Esophagus squamous epithelium (tissue), 5 donors: Measurements from ENCODE around the gene GCSAML. TPM values are rescaled to one million over a fixed set of nuclear protein-coding genes. Genes with fewer than 3 reads are reported as not detected.

Experiments used
- DNase-seq: peaks from one replicate; lab custom pipeline; 2025; lab: John Stamatoyannopoulos, UW
- H3K27ac ChIP-seq, 4 donors: fragments of 200-600 bp; sonication (generic); one replicate each; pipeline ENCODE4 v1.5.1; 2016 to 2019; ENCODE audit warnings: mild to moderate bottlenecking in 1 of 4
- H3K27me3 ChIP-seq, 4 donors: fragments of 200-600 bp; sonication (generic); 1 replicate in 3 of 4; 2 replicates in 1 of 4; pipeline versions ENCODE4 v1.5.1 to v1.6.0; 2017 to 2021; ENCODE audit warnings: antibody characterized with exemption in 1 of 4
- H3K36me3 ChIP-seq, 3 donors: fragments of 200-600 bp; sonication (generic); one replicate each; pipeline ENCODE4 v1.5.1; 2016 to 2019
- H3K4me1 ChIP-seq, 3 donors: fragments of 200-600 bp; sonication (generic); one replicate each; pipeline ENCODE4 v1.5.1; 2017 to 2019
- H3K4me3 ChIP-seq, 4 donors: fragments of 200-600 bp; sonication (generic); 1 replicate in 3 of 4; 2 replicates in 1 of 4; pipeline ENCODE4 v1.5.1; 2016 to 2019; ENCODE audit warnings: mild to moderate bottlenecking in 2 of 4, moderate library complexity in 1 of 4
- H3K9me3 ChIP-seq, 3 donors: fragments of 200-600 bp; sonication (generic); one replicate each; pipeline ENCODE4 v1.5.1; 2016 to 2019
- POLR2A ChIP-seq, 4 donors: fragments of 450-650 bp; IDR thresholded peaks; one replicate each; pipeline ENCODE4 v1.6.1; 2017; ENCODE audit warnings: antibody characterized with exemption in 4 of 4, mild to moderate bottlenecking in 4 of 4, moderate library complexity in 3 of 4
- WGBS, 2 donors: methylation state at CpG; one replicate each; pipeline ENCODE4 v1.1.5; 2018; 5-methylcytosine and 5-hydroxymethylcytosine counted together
- intact Hi-C: fragments of 100-400 bp; cut with DNase I; formaldehyde crosslinking; loops from one replicate; pipeline ENCODE4 v1.15.0; 2022
- total RNA-seq, 4 donors: library from RNA; depleted of rRNA; stranded (reverse); fragments of >200 nt; gene quantifications; one replicate each; pipeline ENCODE4 v1.1.0, GENCODE V29; 2016
- TF ChIP-seq, protein P1 (sequence below), 6 experiments: fragments of 450-650 bp in 4 of 6; fragments of 200-600 bp in 2 of 6; sonication (generic) in 2 of 6; IDR thresholded peaks; one replicate each; pipeline ENCODE4 v1.5.1; 2016 to 2019; ENCODE audit warnings: antibody characterized with exemption in 6 of 6, mild to moderate bottlenecking in 4 of 6, moderate library complexity in 4 of 6
- donor health status: DM: yes; HTN: yes; CAD: no.

Gene GCSAML
- total RNA-seq, 4 donors from 2014 or later, result 0.88 to 1.7 TPM; not detected in 2

DNA sequence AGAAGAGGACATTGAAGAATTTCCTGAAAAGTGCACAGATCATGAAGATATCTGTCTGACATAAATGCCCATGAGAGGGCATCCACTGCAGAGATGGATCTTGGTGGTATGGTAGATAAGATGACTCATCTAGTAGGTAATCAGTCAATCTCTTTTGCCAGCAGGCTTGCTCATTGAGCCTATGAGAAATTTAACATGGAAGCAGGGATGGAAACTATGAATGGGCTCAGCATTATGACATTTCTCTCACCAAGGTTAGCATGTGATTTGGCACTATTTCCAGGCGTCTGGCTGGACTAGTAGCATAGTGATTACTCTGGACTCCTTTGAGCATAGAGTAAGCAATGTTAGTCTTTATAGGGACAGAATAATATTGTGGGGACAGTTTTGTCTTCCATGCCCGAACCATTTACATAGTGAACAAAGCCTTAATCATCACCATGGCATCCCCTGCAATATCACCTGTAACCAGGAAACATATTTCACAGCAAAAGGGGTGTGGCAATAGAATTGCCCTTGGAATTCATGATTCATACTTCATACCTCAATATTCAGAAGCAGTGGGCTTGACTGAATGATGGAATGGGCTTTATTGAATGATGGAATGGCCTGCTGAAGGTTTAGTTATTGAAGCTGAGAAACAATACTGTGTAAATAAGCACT, 20.0 kb upstream of the GCSAML start:
- no peak for DNase-seq
- Histone ChIP-seq H3K27ac (no peak overlapping the region), H3K36me3 (no peaks in the 10 kb centered on the region), H3K27me3 (peaks cover 0 to 3% (median 0%) of the 10 kb centered on the region in 4 donors), H3K9me3 (peaks cover 0 to 5% (median 0%) of the 10 kb centered on the region in 3 donors), H3K4me3 (no peak overlapping the region), H3K4me1 (no peaks in the 10 kb centered on the region)
- intact Hi-C loops, result no loop called here
- WGBS, 2 donors, result 47 to 52% methylated on average over 2 of the region's 2 CpGs
- TF ChIP-seq, protein P1, sequence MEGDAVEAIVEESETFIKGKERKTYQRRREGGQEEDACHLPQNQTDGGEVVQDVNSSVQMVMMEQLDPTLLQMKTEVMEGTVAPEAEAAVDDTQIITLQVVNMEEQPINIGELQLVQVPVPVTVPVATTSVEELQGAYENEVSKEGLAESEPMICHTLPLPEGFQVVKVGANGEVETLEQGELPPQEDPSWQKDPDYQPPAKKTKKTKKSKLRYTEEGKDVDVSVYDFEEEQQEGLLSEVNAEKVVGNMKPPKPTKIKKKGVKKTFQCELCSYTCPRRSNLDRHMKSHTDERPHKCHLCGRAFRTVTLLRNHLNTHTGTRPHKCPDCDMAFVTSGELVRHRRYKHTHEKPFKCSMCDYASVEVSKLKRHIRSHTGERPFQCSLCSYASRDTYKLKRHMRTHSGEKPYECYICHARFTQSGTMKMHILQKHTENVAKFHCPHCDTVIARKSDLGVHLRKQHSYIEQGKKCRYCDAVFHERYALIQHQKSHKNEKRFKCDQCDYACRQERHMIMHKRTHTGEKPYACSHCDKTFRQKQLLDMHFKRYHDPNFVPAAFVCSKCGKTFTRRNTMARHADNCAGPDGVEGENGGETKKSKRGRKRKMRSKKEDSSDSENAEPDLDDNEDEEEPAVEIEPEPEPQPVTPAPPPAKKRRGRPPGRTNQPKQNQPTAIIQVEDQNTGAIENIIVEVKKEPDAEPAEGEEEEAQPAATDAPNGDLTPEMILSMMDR (IDR thresholded peaks at IDR 0.05), result no peak
- TF ChIP-seq POLR2A (IDR thresholded peaks at IDR 0.05), result no peak

DNA sequence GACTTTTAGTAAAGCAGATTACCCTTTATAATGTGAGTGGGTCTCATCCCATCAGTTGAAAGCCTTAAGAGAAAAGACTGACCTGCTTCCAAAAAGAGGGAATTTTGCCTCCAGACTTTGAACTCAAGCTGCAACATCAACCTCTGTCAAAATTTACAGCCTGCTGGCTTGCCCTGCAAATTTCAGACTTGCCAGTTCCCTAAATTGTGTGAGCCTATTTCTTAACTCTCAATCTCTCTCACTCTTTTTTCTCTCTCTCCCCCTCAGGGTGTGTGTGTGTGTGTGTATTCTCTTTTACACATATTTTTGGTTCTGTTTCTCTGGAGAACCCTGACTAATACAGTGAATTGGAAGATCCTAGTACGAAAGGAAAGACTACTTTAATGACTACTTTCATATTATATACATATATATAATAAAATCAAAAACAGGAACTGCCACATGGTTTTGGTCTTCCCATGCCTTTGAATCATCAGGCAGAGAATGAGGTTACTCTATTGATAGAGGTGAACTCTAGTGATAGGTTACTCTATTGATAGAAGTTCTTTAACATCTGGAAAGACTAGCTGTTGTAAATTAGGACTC, 19.1 kb upstream of the GCSAML start:
- Histone ChIP-seq H3K36me3 (no peaks in the 10 kb centered on the region), H3K27ac (no peak overlapping the region), H3K4me1 (no peaks in the 10 kb centered on the region), H3K4me3 (no peak overlapping the region), H3K27me3 (peaks cover 0 to 3% (median 0%) of the 10 kb centered on the region in 4 donors), H3K9me3 (peaks cover 0 to 5% (median 0%) of the 10 kb centered on the region in 3 donors)
- no peak for DNase-seq
- intact Hi-C loops, result no loop called here
- 47 to 62% methylated on average over 1 of the region's 1 CpG for WGBS, 2 donors
- TF ChIP-seq, protein P1 (IDR thresholded peaks at IDR 0.05), result no peak
- TF ChIP-seq POLR2A (IDR thresholded peaks at IDR 0.05), result no peak

DNA sequence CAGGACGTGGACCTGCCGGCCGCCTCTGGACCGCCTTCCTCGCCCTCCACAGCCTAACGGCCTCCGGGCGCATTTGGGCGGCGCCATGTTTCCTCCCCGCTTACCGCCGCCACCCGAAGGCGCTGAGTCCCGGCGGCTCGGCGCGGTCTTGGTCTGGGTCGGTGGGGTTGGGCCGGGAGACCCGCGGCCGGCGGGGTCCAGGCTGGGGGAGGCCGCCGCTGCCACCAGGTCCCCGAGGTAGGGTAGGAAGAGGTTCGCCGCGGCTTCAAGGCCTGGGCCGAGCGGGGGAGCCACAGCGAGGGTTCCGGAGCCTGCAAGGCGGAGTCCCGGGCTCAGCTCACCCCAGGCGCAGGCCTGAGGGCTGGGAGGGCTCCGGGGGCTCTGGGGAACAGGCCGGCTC, 18.1 kb upstream of the GCSAML start:
- no peak for DNase-seq
- no peak for TF ChIP-seq POLR2A (IDR thresholded peaks at IDR 0.05)
- TF ChIP-seq, protein P1 (IDR thresholded peaks at IDR 0.05), result no peak
- H3K36me3 ChIP-seq, result no peaks in the 10 kb centered on the region
- no peaks in the 10 kb centered on the region for H3K4me1 ChIP-seq
- H3K4me3 ChIP-seq, result no peak overlapping the region
- H3K27ac ChIP-seq, result no peak overlapping the region
- intact Hi-C loops, result no loop called here
- H3K27me3 ChIP-seq, result peaks cover 0 to 3% (median 0%) of the 10 kb centered on the region in 4 donors
- WGBS, 2 donors, result 52 to 60% methylated on average over 4 to 6 of the region's 41 CpGs
- peaks cover 0 to 5% (median 0%) of the 10 kb centered on the region in 3 donors for H3K9me3 ChIP-seq

DNA sequence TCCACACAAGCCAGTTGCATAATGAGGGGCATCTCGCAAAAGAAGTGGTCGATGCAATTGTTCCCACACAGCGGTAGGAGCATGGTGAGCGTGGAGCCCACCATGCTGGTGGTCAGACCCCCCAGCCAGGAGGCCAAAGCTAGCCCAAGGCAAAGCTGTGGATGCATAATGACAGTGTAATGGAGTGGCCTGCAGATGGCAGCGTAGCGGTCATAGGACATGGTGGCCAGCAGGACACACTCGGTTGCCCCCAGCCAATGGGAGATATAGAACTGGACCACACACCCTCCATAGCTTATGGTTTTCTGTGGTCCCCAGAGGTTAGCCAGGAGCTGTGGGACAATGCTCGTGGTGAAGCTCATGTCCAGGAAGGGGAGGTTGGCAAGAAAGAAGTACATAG, 17.0 kb upstream of the GCSAML start:
- Histone ChIP-seq H3K4me1 (no peaks in the 10 kb centered on the region), H3K9me3 (peaks cover 0 to 5% (median 0%) of the 10 kb centered on the region in 3 donors), H3K4me3 (no peak overlapping the region), H3K27ac (no peak overlapping the region), H3K36me3 (no peaks in the 10 kb centered on the region), H3K27me3 (peaks cover 0 to 3% (median 0%) of the 10 kb centered on the region in 4 donors)
- TF ChIP-seq, protein P1 (IDR thresholded peaks at IDR 0.05), result no peak
- TF ChIP-seq POLR2A (IDR thresholded peaks at IDR 0.05), result no peak
- 86 to 92% methylated on average over 8 of the region's 8 CpGs for WGBS, 2 donors
- DNase-seq, result no peak
- intact Hi-C loops, result no loop called here

DNA sequence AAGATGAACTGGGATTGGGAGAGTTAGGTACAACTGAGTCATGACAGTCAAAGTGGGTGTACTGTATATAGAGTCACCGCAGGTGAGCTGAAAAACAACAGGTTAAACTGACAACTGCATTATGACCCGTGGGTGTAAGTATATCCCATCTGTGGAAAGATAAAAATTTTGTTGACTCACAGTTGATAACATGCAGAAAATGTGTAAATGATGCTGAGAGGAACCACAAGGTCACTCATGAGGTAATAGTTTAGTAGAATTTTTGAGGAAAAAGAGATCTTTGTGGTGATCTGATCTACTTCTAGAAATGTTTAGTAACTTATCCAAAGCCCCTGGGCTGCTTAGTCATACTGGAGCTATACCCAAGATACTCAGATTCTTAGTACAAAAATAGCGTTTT, 13.5 kb upstream of the GCSAML start:
- WGBS, 2 donors, result 50% methylated on average over 3 of the region's 3 CpGs
- H3K9me3 ChIP-seq, result peaks cover 0 to 5% (median 0%) of the 10 kb centered on the region in 3 donors
- no peak for DNase-seq
- H3K4me3 ChIP-seq, result no peak overlapping the region
- no peak overlapping the region for H3K27ac ChIP-seq
- no peaks in the 10 kb centered on the region for H3K36me3 ChIP-seq
- peaks cover 0 to 3% (median 0%) of the 10 kb centered on the region in 4 donors for H3K27me3 ChIP-seq
- no peaks in the 10 kb centered on the region for H3K4me1 ChIP-seq
- intact Hi-C loops, result no loop called here
- no peak for TF ChIP-seq POLR2A (IDR thresholded peaks at IDR 0.05)
- TF ChIP-seq, protein P1 (IDR thresholded peaks at IDR 0.05), result no peak
